Measurements from ENCODE around the gene CPED1. TPM values are rescaled to one million over a fixed set of nuclear protein-coding genes. Genes with fewer than 3 reads are reported as not detected.
A peak's percentile ranks its signal among the peaks of the same experiment; 100 is the strongest.

CPED1 gene
- total and polyA plus RNA-seq, 7 experiments from 2014 or later: 0.10 to 4.5 (median 0.40) TPM; not detected in 2

DNA sequence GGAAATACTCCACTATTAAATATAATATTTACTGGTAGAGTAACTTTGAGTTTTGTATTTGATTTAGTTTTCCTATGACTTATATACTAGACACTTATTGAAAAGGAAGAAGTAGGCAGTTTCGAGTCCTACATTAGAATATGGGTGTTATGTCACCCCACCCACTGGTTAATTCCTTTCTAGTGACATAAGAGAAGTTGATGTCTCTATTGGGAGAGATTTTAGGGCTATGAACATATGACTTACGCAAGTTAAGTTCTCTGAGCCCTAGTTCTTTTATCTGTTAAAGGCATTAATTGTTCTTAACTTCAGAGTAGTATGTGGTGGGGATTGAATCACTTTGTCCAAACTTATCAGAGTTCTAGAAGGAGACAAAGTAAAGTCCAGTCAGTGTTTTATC, 30.5 kb downstream of the CPED1 start:
- H3K4me1 Mint-ChIP-seq: no peaks in the 10 kb centered on the region
- intact Hi-C loops (cut with micrococcal nuclease): no loop called here
- H3K27me3 ChIP-seq (ENCODE audit: control insufficient read depth in 2 of 2, insufficient read depth in 2 of 2, low read length in 2 of 2): peaks cover 0 to 4% of the 10 kb centered on the region in 2 donors
- ChIA-PET CTCF (no interaction called here), POLR2A (no interaction called here)
- no peak overlapping the region for H3K4me3 Mint-ChIP-seq
- H3K36me3 Mint-ChIP-seq: no peaks in the 10 kb centered on the region
- no peaks in the 10 kb centered on the region for H3K9me3 Mint-ChIP-seq
- no peak overlapping the region for H3K4me3 ChIP-seq (ENCODE audit: low read length)
- no peaks in the 10 kb centered on the region for H3K36me3 ChIP-seq (ENCODE audit: control insufficient read depth in 2 of 3, insufficient read depth in 3 of 3, low read length in 3 of 3)
- DNase-seq (no peak), ATAC-seq (peak; percentile 69)
- no peaks in the 10 kb centered on the region for H3K4me1 ChIP-seq (ENCODE audit: control insufficient read depth in 2 of 2, insufficient read depth in 2 of 2, low read length in 2 of 2)
- H3K9me3 ChIP-seq (ENCODE audit: control insufficient read depth in 2 of 3, low read length in 3 of 3): no peaks in the 10 kb centered on the region
- H3K27ac Mint-ChIP-seq: no peak overlapping the region
- no peak overlapping the region for H3K27ac ChIP-seq (ENCODE audit: low read depth, low read length)
- peaks cover 0 to 14% (median 1%) of the 10 kb centered on the region in 5 donors for H3K27me3 Mint-ChIP-seq

DNA sequence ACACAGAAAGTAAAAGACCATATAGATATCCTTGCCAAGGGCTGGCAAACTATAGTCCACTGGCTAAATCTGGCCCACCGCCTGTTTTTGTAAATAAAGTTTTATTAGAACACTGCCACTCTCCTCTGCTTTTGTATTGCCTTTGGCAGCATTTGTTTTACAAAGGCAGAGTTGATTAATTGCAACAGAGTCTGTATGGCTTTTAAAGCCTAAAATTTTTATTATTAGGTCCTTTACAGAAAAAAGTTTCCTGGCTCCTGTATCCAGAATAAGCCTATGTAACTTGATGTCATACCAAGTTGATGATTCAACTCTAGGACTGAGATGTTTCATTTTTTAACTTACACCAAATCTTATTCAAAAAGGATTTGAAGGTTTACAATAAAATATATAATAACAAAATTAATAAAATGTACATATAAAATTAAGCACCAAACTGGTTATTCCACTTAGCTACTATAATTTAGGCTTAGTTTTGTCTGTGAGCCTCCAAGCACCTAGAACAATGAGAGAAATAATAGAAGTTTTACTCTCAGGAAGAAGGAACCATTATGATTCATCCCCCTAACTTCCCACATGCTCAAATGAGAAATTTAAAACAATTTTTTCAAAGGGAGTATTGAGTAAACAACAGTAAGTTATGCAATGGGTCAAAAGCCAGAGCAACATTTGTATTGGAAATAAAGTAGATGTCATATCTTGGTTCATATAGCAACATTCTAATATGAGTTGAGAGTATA, 31.9 kb downstream of the CPED1 start:
- Mint-ChIP-seq H3K4me1 (peaks cover 0 to under 1% (median 0%) of the 10 kb centered on the region in 7 donors), H3K9me3 (no peaks in the 10 kb centered on the region), H3K27me3 (peaks cover 0 to 16% (median under 1%) of the 10 kb centered on the region in 5 donors), H3K36me3 (no peaks in the 10 kb centered on the region), H3K27ac (no peak overlapping the region), H3K4me3 (no peak overlapping the region)
- H3K4me3 ChIP-seq (ENCODE audit: low read length): no peak overlapping the region
- no peaks in the 10 kb centered on the region for H3K9me3 ChIP-seq (ENCODE audit: control insufficient read depth in 2 of 3, low read length in 3 of 3)
- H3K36me3 ChIP-seq (ENCODE audit: control insufficient read depth in 2 of 3, insufficient read depth in 3 of 3, low read length in 3 of 3): no peaks in the 10 kb centered on the region
- POLR2A ChIA-PET: interaction anchor here (0.5 kb wide), 1 partner anchor 70 kb away, joined by 4 read pairs; the partner anchor contains the start of gene ING3
- peaks cover 0 to 4% of the 10 kb centered on the region in 2 donors for H3K27me3 ChIP-seq (ENCODE audit: control insufficient read depth in 2 of 2, insufficient read depth in 2 of 2, low read length in 2 of 2)
- H3K27ac ChIP-seq (ENCODE audit: low read depth, low read length): no peak overlapping the region
- ATAC-seq (peak; percentile 66), DNase-seq (no peak)
- CTCF ChIA-PET: no interaction called here
- no peaks in the 10 kb centered on the region for H3K4me1 ChIP-seq (ENCODE audit: control insufficient read depth in 2 of 2, insufficient read depth in 2 of 2, low read length in 2 of 2)
- intact Hi-C loops (cut with micrococcal nuclease): no loop called here

DNA sequence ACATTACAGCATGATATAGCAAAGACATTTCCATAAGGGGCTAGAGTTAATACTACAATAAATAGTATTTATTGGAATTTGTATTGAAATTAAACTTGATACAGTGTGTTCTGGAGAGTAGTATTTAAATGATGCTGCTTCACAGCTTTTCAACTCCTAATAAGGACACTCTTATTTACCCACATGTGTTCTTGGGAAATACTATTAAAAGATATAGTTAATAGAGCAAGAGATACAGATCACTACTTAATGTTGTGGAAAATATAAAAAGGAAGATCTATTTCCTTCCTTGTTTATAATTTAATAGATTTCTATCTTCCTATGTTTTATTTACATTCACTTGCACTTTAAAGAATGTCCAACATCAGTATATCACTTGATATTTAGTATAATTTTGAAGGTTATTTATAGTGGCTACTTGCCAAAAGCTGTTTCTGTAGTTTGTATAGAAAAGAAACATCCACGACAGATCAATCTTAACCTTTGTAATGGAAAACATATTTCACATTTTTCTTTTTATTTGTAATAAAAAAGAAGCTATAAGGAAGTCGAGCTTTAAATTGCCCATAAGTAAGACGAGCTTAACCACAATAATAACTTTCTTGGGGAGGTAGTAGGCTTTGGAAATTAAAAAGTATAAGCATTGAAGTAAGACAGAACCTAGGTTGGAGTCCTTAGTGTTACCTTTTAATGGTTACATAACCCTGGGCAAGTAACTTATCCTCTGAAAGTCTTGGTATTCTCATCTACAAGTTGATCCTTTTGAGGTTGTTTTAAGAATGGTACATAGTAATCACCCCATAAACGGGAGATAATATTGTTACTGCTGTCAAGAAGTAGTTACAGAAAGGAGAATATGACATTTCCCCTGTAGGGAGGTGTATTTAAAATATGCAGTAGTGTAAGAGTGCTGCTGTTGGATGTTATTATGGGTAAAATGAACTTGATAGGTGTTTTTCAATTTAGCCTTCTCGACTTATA, 32.8 kb downstream of the CPED1 start:
- Histone ChIP-seq H3K4me1 (ENCODE audit: control insufficient read depth in 2 of 2, insufficient read depth in 2 of 2, low read length in 2 of 2) (no peaks in the 10 kb centered on the region), H3K27me3 (ENCODE audit: control insufficient read depth in 2 of 2, insufficient read depth in 2 of 2, low read length in 2 of 2) (peaks cover 0 to 4% of the 10 kb centered on the region in 2 donors), H3K9me3 (ENCODE audit: control insufficient read depth in 2 of 3, low read length in 3 of 3) (no peaks in the 10 kb centered on the region), H3K36me3 (ENCODE audit: control insufficient read depth in 2 of 3, insufficient read depth in 3 of 3, low read length in 3 of 3) (no peaks in the 10 kb centered on the region), H3K27ac (ENCODE audit: low read depth, low read length) (no peak overlapping the region), H3K4me3 (ENCODE audit: low read length) (no peak overlapping the region)
- ATAC-seq (no peak), DNase-seq (no peak)
- Mint-ChIP-seq H3K9me3 (peaks cover 0 to 5% (median 0%) of the 10 kb centered on the region in 11 donors), H3K27me3 (peaks cover 6 to 21% (median 9%) of the 10 kb centered on the region in 5 donors), H3K36me3 (no peaks in the 10 kb centered on the region), H3K4me1 (peaks cover 0 to 2% (median 0%) of the 10 kb centered on the region in 7 donors), H3K27ac (no peak overlapping the region), H3K4me3 (no peak overlapping the region)
- intact Hi-C loops (cut with micrococcal nuclease): no loop called here
- CTCF ChIA-PET: interaction anchor here (0.6 kb wide), 1 partner anchor 342 kb away, joined by 3 read pairs; no protein-coding TSS in a partner anchor
- POLR2A ChIA-PET: interaction anchor here (0.5 kb wide), 1 partner anchor 71 kb away, joined by 4 read pairs; the partner anchor contains the start of gene ING3

DNA sequence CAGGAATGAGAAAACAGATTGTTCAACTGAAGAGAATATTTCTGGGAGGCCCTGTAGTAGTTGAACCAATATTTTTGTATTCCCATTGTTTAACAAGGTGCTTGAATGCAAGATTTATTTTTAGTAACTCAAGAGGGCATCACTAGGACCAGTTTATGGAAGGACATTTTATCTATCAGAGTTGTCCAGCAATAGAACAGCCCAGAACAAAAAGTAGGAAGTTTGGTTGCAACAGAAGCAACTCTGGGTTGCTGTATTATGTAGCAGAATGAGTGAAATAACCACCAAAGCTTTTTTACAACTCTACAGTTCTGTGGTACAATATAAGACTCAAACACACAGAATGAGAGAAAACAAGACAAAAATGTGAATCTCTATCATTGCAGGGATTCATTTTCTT, 34.7 kb downstream of the CPED1 start:
- Mint-ChIP-seq H3K4me3 (no peak overlapping the region), H3K4me1 (peaks cover 0 to 2% (median 0%) of the 10 kb centered on the region in 7 donors), H3K27ac (no peak overlapping the region), H3K9me3 (peaks cover 0 to 6% (median 0%) of the 10 kb centered on the region in 11 donors), H3K27me3 (peaks cover 6 to 17% (median 11%) of the 10 kb centered on the region in 5 donors), H3K36me3 (no peaks in the 10 kb centered on the region)
- ATAC-seq: peak; percentile 36
- H3K27me3 ChIP-seq (ENCODE audit: control insufficient read depth in 2 of 2, insufficient read depth in 2 of 2, low read length in 2 of 2): peaks cover 0 to 4% of the 10 kb centered on the region in 2 donors
- intact Hi-C loops (cut with micrococcal nuclease): no loop called here
- ChIA-PET POLR2A (no interaction called here), CTCF (no interaction called here)
- no peaks in the 10 kb centered on the region for H3K4me1 ChIP-seq (ENCODE audit: control insufficient read depth in 2 of 2, insufficient read depth in 2 of 2, low read length in 2 of 2)
- no peak overlapping the region for H3K27ac ChIP-seq (ENCODE audit: low read depth, low read length)
- H3K36me3 ChIP-seq (ENCODE audit: control insufficient read depth in 2 of 3, insufficient read depth in 3 of 3, low read length in 3 of 3): no peaks in the 10 kb centered on the region
- H3K9me3 ChIP-seq (ENCODE audit: control insufficient read depth in 2 of 3, low read length in 3 of 3): no peaks in the 10 kb centered on the region
- DNase-seq: no peak
- no peak overlapping the region for H3K4me3 ChIP-seq (ENCODE audit: low read length)

DNA sequence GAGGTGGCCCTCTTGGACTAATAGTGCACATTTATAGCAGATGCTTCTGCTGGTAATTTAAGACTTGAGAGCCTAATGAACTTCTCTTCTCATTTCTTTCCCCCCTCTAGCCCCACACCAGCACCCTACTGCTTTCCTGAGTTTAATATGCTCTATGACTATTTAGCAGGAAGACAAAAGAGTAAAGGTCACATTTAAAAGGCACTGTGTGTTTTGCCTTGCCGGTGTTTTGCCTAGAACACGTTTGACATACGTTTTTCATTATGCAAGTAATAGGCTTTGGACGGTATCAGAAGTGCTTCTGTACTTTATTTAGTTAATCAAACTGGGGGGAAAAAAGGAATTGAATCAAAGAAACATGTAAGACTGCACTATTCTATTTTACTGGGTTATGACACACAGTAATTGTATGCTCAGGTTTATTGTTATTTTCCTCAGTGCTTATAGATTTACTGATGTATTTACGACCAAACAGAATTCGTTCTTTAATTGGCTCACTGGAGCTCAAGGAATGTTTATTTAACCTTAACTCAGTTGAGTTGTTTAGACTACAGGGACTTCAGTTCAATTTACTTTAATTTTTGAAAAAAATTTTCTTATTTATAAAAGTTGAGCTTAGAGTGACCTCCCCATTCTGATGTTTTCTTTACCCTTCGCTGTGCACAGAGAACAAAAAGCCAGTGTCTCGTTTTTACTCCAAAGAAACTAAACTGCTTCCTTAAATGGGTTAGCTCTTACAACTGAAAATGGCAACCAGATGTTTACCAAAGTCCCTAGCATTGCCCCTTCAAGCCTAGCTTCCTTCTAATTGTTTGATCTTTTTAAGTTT, 35.4 kb downstream of the CPED1 start:
- Mint-ChIP-seq H3K36me3 (no peaks in the 10 kb centered on the region), H3K27me3 (peaks cover 6 to 15% (median 12%) of the 10 kb centered on the region in 5 donors), H3K9me3 (peaks cover 0 to 6% (median 0%) of the 10 kb centered on the region in 11 donors), H3K4me3 (no peak overlapping the region), H3K27ac (no peak overlapping the region), H3K4me1 (peaks cover 0 to 2% (median 0%) of the 10 kb centered on the region in 7 donors)
- no peaks in the 10 kb centered on the region for H3K9me3 ChIP-seq (ENCODE audit: control insufficient read depth in 2 of 3, low read length in 3 of 3)
- no peak overlapping the region for H3K27ac ChIP-seq (ENCODE audit: low read depth, low read length)
- no peak for ATAC-seq
- no peak overlapping the region for H3K4me3 ChIP-seq (ENCODE audit: low read length)
- H3K27me3 ChIP-seq (ENCODE audit: control insufficient read depth in 2 of 2, insufficient read depth in 2 of 2, low read length in 2 of 2): peaks cover 0 to 4% of the 10 kb centered on the region in 2 donors
- ChIA-PET CTCF (interaction anchor here (0.6 kb wide), 1 partner anchor 82 kb away, joined by 3 read pairs; no protein-coding TSS in a partner anchor), POLR2A (no interaction called here)
- intact Hi-C loops (cut with micrococcal nuclease): no loop called here
- H3K4me1 ChIP-seq (ENCODE audit: control insufficient read depth in 2 of 2, insufficient read depth in 2 of 2, low read length in 2 of 2): no peaks in the 10 kb centered on the region
- no peaks in the 10 kb centered on the region for H3K36me3 ChIP-seq (ENCODE audit: control insufficient read depth in 2 of 3, insufficient read depth in 3 of 3, low read length in 3 of 3)
- DNase-seq: no peak

DNA sequence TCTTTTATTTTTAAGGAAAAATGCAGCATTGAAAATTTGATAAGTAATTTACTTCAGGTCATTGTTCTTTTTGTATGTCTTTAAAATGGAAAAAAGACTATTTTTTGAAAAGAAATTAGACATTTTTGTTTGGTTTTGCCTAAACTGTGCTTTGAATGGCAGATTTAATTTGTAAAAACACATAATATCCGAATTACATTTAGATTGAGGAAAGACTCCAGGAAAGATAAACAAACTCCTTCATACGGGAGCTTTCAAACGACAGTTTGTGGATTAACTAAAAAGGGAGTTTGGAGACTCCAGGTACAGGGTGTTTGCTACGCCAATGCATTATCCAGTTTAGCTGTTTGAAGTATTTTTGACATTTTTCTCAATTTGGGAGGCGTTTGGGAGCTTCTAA, 36.1 kb downstream of the CPED1 start:
- no peaks in the 10 kb centered on the region for H3K4me1 ChIP-seq (ENCODE audit: control insufficient read depth in 2 of 2, insufficient read depth in 2 of 2, low read length in 2 of 2)
- H3K36me3 Mint-ChIP-seq: no peaks in the 10 kb centered on the region
- no peaks in the 10 kb centered on the region for H3K36me3 ChIP-seq (ENCODE audit: control insufficient read depth in 2 of 3, insufficient read depth in 3 of 3, low read length in 3 of 3)
- peaks cover 0 to 6% (median 0%) of the 10 kb centered on the region in 11 donors for H3K9me3 Mint-ChIP-seq
- POLR2A ChIA-PET: no interaction called here
- peaks cover 0 to 4% of the 10 kb centered on the region in 2 donors for H3K27me3 ChIP-seq (ENCODE audit: control insufficient read depth in 2 of 2, insufficient read depth in 2 of 2, low read length in 2 of 2)
- no peak overlapping the region for H3K4me3 Mint-ChIP-seq
- H3K27ac Mint-ChIP-seq: no peak overlapping the region
- H3K27ac ChIP-seq (ENCODE audit: low read depth, low read length): no peak overlapping the region
- H3K27me3 Mint-ChIP-seq: peaks cover 6 to 18% (median 14%) of the 10 kb centered on the region in 5 donors
- DNase-seq (no peak), ATAC-seq (no peak)
- CTCF ChIA-PET: no interaction called here
- no peak overlapping the region for H3K4me3 ChIP-seq (ENCODE audit: low read length)
- H3K9me3 ChIP-seq (ENCODE audit: control insufficient read depth in 2 of 3, low read length in 3 of 3): no peaks in the 10 kb centered on the region
- H3K4me1 Mint-ChIP-seq: peaks cover 0 to 2% (median 0%) of the 10 kb centered on the region in 7 donors
- intact Hi-C loops (cut with micrococcal nuclease): no loop called here
